Cerebellar cortex (tissue), 1 donor: Measurements from ENCODE around the gene DLX1.
A peak's percentile ranks its signal among the peaks of the same experiment; 100 is the strongest.
"Not testable (repeated sequence)": the region's sequence is repeated elsewhere in the genome, so short reads cannot be mapped to it uniquely, and the experiment has no call there.

ENCODE experiments used
- DNase-seq: peaks from one replicate; pipeline ENCODE4 v3.0.0-alpha.2; 2015; ENCODE audit warnings: low spot score

Gene DLX1

DNA sequence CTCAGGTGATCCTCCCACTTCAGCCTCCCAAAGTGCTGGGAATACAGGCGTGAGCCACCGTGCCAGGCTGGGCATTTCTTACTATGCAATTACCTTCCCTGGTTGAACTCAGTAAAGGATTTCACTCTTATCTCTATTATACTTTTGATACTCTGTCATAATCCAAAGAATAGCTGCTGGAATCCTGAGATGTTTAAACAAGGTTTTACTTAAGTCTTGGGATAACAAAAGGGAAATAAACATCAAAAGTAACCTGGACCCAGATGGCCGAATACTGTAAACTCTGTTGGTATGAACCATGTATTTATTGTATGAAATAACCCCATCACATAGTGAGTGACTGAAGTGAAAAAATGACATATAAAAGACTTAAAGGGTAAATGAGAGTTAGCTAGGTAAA, 29.3 kb downstream of the DLX1 start:
- DNase-seq: no peak

DNA sequence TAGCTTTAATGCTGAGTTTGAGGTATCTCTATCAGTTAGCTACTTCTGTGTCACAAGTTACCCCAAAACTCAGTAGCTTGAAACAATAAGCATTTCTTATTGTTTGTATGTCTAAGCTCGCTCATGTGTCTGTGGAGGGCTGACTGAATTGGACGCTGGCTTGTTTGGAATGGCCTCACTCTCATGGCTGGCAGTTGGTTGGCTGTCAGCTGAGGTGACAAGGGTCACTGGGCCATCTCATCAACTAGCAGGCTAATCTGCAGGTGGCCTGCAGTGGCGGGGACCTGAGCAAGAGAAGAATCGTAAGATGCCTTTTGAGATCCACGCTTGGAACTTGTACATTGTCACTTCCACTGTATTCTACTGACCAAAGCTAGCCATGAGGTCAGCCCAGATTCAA, 30.8 kb downstream of the DLX1 start:
- DNase-seq: no peak

DNA sequence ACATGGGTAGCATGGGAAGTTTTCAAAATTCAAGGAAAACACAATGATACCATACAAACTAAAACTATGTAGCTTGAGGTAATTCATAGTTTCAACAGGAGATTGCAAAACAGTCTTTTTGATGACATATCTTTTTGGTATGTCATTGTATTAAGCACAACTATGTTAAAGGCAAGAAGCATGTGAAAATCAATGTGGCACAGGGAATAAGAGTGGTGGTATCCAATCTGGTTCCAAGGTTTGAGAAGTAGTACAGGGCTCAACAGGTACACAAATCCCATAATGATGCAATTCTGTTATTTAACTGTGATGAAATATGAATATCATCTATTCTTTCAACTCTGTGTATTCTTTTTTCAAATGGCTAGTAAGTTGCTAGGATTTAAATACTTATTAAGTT, 33.8 kb downstream of the DLX1 start:
- no peak for DNase-seq

DNA sequence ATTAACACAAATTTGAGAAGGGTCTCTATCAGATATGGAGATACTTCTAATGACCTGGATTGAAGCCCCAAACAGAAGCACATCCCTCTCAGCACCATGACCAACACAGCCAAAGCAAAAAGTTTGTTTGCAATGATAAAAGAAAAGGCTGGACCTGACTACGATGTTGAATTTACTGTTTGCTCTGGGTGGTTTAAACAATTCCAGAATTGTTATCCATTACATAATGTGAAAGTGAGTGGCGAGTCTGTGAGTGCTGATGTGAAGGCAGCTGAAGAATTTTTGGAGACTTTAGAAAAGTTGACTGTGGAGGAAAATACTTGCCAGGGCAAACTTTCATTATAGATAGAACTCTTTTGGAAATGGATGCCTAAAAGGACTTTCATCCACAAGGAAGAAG, 34.8 kb downstream of the DLX1 start:
- no peak for DNase-seq

DNA sequence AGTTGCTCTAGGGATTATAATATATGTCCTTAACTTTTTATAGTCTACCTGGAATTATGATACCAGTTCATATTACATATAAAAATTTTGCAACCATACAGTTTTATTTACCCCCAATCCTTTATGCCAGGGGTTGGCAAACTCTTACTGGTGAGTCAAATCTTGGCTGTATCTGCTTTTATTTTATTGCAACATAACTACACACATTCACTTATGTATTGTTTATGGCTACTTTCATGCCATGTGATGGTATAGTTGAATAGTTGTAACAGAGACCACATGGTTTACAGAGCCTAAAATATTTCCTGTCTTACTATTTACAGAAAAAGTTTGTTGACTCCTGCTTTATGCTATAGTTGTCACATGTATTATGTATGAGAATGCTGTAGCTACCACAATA, 43.2 kb downstream of the DLX1 start:
- DNase-seq: no peak

DNA sequence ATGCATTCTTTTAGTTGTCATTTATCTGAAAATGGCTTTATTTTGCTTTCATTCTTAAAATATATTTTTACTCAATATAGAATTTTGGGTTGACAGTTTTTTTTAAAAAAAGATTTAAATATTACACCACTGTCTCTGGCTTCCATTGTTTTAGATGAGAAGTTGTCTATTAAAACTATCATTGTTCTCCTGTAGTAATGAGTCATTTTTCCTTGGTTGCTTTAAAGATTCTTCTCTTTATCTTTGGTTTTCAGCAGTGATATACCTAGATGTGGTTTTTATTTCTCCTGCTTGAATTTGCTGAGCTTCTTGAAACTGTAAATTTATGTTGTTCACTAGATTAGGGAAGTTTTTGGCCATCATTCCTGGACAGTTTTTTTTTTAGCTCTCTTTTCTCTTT, 44.1 kb downstream of the DLX1 start:
- no peak for DNase-seq

DNA sequence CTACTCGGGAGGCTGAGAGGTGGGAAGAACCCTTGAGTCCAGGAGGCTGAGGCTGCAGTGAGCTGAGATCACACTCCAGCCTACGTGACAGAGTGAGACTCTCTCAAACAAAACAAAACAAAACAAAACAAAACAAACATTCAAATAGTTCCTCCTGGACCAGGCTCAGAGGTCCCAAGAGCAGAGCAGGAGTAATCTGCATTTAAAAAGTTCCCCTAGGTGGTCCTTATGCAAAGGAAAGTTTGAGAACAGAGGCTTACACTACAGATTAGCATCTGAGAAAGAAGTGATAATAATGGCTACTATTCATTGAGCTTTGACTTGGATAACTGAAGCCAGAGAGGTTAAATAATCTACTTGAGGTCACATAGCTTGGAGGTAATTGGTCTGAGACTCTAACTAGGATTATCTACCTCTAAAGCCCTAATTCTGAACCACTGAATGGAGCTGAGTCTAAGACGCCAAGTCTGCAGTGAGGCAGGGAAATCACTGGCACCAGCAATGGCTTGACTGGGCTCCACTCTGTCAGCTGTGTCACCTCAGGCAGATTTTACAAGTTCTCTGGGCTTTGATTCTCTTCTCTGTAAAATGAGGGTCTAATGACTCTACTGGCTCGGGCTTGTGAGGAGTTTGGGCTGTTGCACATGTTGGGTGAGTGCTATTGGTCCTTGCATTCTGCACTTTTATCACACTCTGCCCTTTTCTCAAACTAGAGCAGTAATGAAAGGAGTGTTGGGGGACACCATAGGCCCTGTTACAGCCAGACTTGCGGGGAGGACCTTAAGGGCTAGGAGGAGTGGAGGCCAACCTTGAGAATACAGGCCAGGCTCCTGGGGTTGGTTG, 46.6 kb downstream of the DLX1 start:
- peak; percentile 36 for DNase-seq

DNA sequence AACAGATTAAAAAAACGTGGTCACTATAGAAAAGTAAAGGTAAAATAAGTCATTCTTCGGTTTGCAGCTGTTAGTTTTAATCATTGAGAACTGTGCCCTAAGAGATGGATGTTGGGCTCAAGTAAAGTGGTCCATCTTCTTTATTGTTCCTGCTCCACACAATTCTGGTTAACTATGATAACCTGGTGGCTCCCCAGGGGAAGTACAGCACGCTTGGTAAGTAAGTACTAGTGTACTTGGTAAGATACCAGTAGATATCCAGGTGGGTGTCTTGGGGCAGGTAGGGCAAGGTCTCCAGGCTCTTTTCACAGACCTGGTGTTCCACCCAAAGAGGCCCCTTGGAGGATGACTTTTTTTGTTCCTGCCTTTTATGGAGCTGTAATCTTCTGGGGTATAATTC, 49.0 kb downstream of the DLX1 start:
- no peak for DNase-seq

DNA sequence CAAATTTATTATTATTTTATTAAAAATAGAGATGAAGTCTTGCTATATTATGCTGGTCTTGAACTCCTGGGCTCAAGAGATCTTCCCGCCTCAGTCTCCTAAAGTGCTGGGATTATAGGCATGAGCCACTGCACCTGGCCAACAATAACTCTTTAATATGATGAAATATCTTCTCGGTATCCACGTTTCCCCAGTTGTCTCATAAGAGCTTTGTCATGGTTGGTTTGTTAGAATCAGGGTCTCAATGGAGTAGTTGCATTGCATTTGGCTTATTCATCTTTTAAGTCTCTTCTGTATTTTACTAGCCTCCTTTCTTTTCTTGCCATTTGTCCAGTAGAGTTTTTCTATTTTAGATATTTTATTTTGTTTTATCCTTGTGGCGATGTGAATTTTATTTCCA, 50.1 kb downstream of the DLX1 start:
- no peak for DNase-seq

DNA sequence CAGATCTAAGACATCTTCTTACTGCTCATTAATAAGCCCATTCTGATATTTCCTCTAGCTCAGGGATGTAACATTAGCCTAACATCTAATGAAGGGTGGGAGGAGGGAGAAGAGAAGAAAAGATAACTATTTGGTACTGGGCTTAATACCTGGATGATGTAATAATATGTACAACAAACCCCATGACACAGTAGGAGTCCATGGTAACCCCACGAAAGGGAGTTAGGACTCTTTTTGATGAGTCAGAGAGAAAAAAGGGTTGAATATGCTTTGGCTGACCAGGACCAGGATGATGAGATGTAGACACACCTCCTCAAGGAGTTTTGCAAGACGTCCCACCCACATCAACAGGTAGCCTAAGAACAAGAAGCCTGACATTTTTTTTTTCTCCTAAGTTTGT, 51.8 kb downstream of the DLX1 start:
- DNase-seq: no peak

DNA sequence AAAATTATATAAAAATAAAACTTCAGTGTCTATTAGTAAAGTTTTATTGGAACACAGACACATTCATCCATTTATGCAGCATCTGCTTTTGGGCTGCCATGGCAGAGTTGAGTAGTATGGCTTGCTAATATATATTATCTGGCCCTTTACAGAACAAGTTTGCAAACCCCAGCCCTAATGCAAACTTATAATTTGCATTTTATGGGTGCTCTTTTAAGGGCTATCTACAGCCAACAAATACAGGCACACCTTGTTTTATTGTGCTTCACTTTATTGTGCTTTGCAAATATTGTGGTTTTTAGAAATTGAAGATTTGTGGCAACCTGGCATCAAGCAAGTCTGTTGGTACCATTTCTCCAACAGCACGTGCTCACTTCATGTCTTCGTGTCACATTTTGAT, 52.6 kb downstream of the DLX1 start:
- no peak for DNase-seq

DNA sequence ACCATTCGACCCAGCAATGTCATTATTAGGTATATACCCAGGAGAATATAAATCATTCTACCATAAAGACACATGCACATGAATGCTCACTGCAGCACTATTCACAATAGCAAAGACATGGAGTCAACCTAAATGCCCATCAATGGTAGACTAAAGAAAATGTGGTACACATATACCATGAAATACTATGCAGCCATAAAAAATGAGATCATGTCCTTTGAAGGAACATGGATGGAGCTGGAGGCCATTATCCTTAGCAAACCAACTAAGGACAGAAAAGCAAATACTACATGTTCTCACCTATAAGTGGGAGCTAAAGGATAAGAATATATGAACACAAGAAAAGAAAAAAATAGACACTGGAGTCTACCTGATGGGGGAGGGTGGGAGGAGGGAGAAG, 53.4 kb downstream of the DLX1 start:
- DNase-seq: not testable (repeated sequence)
